Natural killer cell treated with Interleukin-12 subunit alpha and Interleukin-12 subunit beta and Interleukin-15 and Interleukin-18, amount 100 ng/mL, for 72 hours (primary cell): ENCODE results near the gene SHQ1. TPM values are rescaled to one million over a fixed set of nuclear protein-coding genes. Genes with fewer than 3 reads are reported as not detected.
A peak's percentile ranks its signal among the peaks of the same experiment; 100 is the strongest.
"Not testable (repeated sequence)": the region's sequence is repeated elsewhere in the genome, so short reads cannot be mapped to it uniquely, and the experiment has no call there.

Source experiments
- ATAC-seq, 2 donors: fragments of 150-1000 bp; cut with Tn5 transposase in 1 of 2; sonication (Bioruptor Pico), chemical (Tn5 transposase) in 1 of 2; 2 replicates each; pipeline ENCODE4 v1.10.0; 2021
- DNase-seq: peaks from one replicate; pipeline ENCODE4 v3.0.0; 2022; ENCODE audit warnings: low spot score
- H3K27ac Mint-ChIP-seq, 2 donors: 1 replicate in 1 of 2; 2 replicates in 1 of 2; pipeline ENCODE4 v1.8.0; 2022; ENCODE audit warnings: mixed read lengths in 2 of 2, mild to moderate bottlenecking in 1 of 2, moderate library complexity in 1 of 2
- H3K27me3 Mint-ChIP-seq, 2 donors: 1 replicate in 1 of 2; 2 replicates in 1 of 2; pipeline ENCODE4 v1.8.0; 2022; ENCODE audit warnings: mixed read lengths in 2 of 2
- H3K36me3 Mint-ChIP-seq: one replicate; pipeline ENCODE4 v1.8.0; 2022; ENCODE audit warnings: mixed read lengths
- H3K4me1 Mint-ChIP-seq, 2 donors: 1 replicate in 1 of 2; 2 replicates in 1 of 2; pipeline ENCODE4 v1.8.0; 2022; ENCODE audit warnings: low read depth in 2 of 2, mixed read lengths in 2 of 2, mild to moderate bottlenecking in 1 of 2
- H3K4me3 Mint-ChIP-seq: one replicate; pipeline ENCODE4 v1.8.0; 2022; ENCODE audit warnings: mixed read lengths
- H3K9me3 Mint-ChIP-seq: 2 replicates; pipeline ENCODE4 v1.8.0; 2022; ENCODE audit warnings: mixed read lengths
- total RNA-seq, 2 donors: library from RNA; stranded (reverse); gene quantifications; one replicate each; pipeline ENCODE4 v1.2.3, GENCODE V29; 2022

SHQ1 gene
- total RNA-seq, 2 donors from 2014 or later, result 28.9 to 59.1 TPM

- no peak overlapping the region for H3K27ac Mint-ChIP-seq
- no peaks in the 10 kb centered on the region for H3K36me3 Mint-ChIP-seq
- no peak for DNase-seq
- ATAC-seq, result no peak
- H3K9me3 Mint-ChIP-seq, result no peaks in the 10 kb centered on the region
- peaks cover 19 to 20% of the 10 kb centered on the region in 2 donors for H3K4me1 Mint-ChIP-seq
- H3K27me3 Mint-ChIP-seq, result no peaks in the 10 kb centered on the region
- no peak overlapping the region for H3K4me3 Mint-ChIP-seq
These were observed 103.9 kb downstream of the SHQ1 start for GRCh38 chr3:72744330-72744729.

- Mint-ChIP-seq H3K36me3 (no peaks in the 10 kb centered on the region), H3K27ac (peak overlapping the region in 1 of 2 donors; percentile 65), H3K27me3 (no peaks in the 10 kb centered on the region), H3K4me1 (peaks cover 7 to 13% of the 10 kb centered on the region in 2 donors), H3K4me3 (peak overlapping the region; percentile 79), H3K9me3 (no peaks in the 10 kb centered on the region)
- no peak for ATAC-seq
- DNase-seq, result no peak
These were observed 108.4 kb downstream of the SHQ1 start for GRCh38 chr3:72739531-72740466.

DNA sequence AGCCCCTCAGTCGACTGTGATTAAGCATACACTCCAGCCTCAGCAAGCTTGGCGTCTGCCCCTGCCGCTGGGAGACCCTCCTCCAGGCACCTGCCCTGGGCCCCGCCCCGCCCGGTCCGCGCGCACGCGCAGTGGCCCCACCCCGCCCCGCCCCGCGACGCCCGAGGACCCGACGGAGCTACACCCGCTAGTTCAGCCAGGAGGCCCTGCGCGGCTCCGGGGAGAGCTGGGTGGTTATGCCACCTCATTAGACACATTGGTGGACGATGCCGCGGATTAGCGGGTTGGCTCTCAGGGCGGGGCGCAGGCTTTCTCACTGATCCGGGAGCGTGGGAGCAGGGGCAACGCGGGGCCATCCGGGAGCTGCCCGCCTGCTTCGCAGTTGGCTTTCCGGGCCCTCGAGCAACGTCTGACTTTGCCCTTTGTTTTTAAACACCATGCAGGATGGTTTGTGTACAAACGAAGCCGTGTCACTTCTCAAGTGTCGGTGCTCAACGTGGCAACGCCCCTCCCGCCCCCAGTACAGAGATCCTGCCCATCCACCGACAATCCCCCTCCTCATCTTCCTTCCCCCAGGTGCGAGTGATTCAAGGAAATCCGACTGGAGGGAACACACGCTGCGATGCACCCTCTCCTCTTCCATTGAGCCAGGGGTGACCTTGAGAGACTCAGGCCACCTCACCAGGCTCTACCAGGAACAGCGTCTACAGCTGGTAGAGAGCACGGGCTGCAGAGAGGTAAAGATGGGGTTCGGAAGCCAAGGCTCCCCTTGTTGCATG is 109.3 kb downstream of the SHQ1 start:
- Mint-ChIP-seq H3K36me3 (no peaks in the 10 kb centered on the region), H3K27me3 (no peaks in the 10 kb centered on the region), H3K4me1 (peaks cover 7 to 13% of the 10 kb centered on the region in 2 donors), H3K9me3 (no peaks in the 10 kb centered on the region), H3K4me3 (peak overlapping the region; percentile 79), H3K27ac (peak overlapping the region in 1 of 2 donors; percentile 65)
- ATAC-seq, result peak; percentile 90 to 92
- DNase-seq, result peak; percentile 72

DNA sequence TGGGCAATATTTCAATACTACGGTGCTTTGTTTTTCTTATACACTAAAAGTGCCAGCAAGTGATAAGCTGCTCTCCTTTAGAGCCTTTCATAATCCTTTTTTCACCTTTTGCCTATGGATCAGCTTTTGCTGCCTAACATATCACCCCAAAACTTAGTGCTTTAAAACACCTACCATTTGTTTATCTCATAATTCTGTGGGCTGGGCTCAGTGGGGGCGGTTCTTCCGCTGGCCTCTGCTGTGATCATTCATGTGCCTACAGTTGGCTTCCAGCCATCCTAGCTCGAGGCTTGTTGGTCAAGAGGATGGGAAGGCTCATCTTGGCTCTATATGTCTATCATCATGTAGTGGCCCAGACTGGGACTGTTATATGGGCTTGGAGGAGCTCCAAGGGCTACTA is 113.2 kb downstream of the SHQ1 start:
- H3K27me3 Mint-ChIP-seq, H3K27ac Mint-ChIP-seq: not testable (repeated sequence)

GRCh38 chr3:72733676-72734075 is 114.6 kb downstream of the SHQ1 start:
- Mint-ChIP-seq H3K9me3 (no peaks in the 10 kb centered on the region), H3K4me3 (no peak overlapping the region), H3K36me3 (peaks cover 6% of the 10 kb centered on the region), H3K4me1 (peaks cover 0 to 4% of the 10 kb centered on the region in 2 donors), H3K27ac (no peak overlapping the region), H3K27me3 (no peaks in the 10 kb centered on the region)
- ATAC-seq (no peak), DNase-seq (no peak)

More for the DNA sequence above, 113.2 kb downstream of the SHQ1 start:
- H3K9me3 Mint-ChIP-seq, H3K36me3 Mint-ChIP-seq, ATAC-seq, H3K4me3 Mint-ChIP-seq, DNase-seq: not testable (repeated sequence)
- peaks cover 7 to 10% of the 10 kb centered on the region in 2 donors for H3K4me1 Mint-ChIP-seq

DNA sequence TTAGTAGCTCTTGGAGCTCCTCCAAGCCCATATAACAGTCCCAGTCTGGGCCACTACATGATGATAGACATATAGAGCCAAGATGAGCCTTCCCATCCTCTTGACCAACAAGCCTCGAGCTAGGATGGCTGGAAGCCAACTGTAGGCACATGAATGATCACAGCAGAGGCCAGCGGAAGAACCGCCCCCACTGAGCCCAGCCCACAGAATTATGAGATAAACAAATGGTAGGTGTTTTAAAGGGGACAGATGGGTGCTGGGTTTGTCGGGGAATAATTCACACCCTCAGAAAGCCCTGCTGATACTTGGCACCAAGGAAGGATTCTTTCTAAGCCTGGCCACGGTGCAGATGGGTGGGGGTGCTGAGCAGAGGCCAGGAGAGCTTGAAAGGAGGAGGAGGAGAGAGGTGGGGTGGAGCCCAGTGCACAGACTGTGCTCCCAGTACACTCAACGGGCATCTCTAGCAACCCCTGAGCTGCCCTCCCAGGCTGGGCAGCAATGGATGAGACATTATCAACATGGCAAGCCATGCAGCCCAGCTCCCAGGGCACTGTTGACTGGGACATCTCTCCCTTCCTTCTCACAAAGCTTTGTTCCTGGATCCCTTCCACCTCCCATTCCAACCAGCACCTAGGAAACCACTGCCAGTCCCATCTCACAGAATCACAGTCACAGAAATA is 115.4 kb downstream of the SHQ1 start:
- ATAC-seq, H3K27me3 Mint-ChIP-seq, DNase-seq, H3K9me3 Mint-ChIP-seq, H3K27ac Mint-ChIP-seq, H3K4me3 Mint-ChIP-seq, H3K36me3 Mint-ChIP-seq, H3K4me1 Mint-ChIP-seq: not testable (repeated sequence)

DNA sequence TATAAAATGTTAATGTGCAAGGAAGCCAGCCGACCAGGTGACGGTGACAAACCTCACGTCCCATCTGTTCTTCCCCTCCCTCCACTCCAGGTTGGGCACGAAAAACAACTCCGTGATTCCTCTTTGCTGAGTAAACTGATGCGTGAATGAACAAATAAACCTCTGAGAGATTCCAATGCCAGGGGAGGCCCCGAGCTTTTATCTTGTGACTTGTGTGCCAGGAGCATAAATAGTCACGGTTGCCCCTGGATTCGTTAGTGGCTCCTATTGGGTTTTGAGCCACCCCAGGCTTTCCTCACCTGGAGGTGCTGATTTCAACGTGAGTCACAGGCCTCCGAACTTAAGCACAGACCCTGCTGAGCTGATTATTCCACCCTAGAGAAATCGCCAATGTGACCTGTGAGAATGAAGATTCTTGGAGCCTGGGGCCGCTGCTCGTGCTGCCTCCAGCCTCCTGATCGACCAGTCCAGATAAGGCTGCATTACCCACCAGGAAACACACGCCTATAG is 119.2 kb downstream of the SHQ1 start:
- peaks cover 6% of the 10 kb centered on the region for H3K36me3 Mint-ChIP-seq
- no peak overlapping the region for H3K4me3 Mint-ChIP-seq
- DNase-seq, result no peak
- no peaks in the 10 kb centered on the region for H3K4me1 Mint-ChIP-seq
- ATAC-seq, result no peak
- H3K27me3 Mint-ChIP-seq, result peaks cover 0 to 5% of the 10 kb centered on the region in 2 donors
- H3K27ac Mint-ChIP-seq, result no peak overlapping the region
- H3K9me3 Mint-ChIP-seq, result no peaks in the 10 kb centered on the region

DNA sequence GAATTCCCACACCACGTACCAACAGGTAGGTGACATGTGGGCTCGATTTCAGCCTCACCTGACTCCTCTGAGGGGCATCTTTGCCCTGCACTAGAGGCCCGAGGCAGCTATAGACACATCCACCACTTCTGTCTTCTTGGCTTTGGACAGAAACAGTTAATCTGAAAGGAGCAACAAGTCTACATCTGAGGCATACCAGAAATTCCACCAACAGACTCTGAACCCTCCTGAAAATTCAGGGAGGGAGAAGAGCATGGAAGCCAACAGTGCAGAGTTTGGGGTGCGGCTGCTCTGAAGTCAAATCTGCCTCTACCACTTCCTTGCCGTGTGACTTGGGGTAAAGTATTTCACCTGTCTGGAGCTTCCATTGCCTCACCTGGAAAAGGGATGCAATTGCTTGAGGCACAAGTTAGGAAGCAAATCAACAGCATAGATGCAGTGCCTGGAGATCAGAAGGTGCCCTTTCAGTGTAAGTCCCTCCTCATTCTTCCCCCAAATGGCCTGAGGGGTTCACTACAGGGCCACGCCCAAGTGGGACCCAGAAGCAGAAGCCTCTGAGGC is 119.8 kb downstream of the SHQ1 start:
- ATAC-seq (no peak), DNase-seq (no peak)
- no peak overlapping the region for H3K4me3 Mint-ChIP-seq
- no peaks in the 10 kb centered on the region for H3K9me3 Mint-ChIP-seq
- H3K4me1 Mint-ChIP-seq, result peaks cover 0 to 2% of the 10 kb centered on the region in 2 donors
- no peak overlapping the region for H3K27ac Mint-ChIP-seq
- H3K36me3 Mint-ChIP-seq, result peaks cover 6% of the 10 kb centered on the region
- H3K27me3 Mint-ChIP-seq, result peaks cover 0 to 5% of the 10 kb centered on the region in 2 donors

DNA sequence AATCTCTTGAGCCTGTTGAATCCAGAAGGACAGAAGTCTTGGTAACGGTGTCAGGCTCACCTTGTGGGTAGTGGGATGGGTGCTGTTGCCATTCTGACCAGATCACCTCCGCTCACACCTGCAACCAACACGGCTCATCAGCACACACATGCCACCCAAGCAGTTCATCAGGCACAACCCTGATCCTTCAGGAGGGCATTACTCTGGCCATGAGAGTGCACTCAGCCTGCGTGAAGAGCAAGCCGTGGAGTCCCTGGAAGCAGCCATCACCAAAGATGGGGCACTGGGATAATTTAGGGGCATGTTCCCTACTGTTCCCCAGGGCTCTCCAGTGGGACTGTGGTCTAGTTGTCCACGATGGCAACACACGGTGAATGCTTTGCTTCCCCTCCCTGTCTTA is 120.5 kb downstream of the SHQ1 start:
- no peak for ATAC-seq
- Mint-ChIP-seq H3K36me3 (no peaks in the 10 kb centered on the region), H3K4me1 (peaks cover 0 to 5% of the 10 kb centered on the region in 2 donors), H3K4me3 (no peak overlapping the region), H3K27ac (no peak overlapping the region), H3K27me3 (peaks cover 0 to 5% of the 10 kb centered on the region in 2 donors), H3K9me3 (no peaks in the 10 kb centered on the region)
- DNase-seq, result no peak

GRCh38 chr3:72727172-72727571 is 121.1 kb downstream of the SHQ1 start:
- H3K36me3 Mint-ChIP-seq, result no peaks in the 10 kb centered on the region

GRCh38 chr3:72725229-72725628 is 123.0 kb downstream of the SHQ1 start:
- H3K9me3 Mint-ChIP-seq, result no peaks in the 10 kb centered on the region
- H3K36me3 Mint-ChIP-seq, result no peaks in the 10 kb centered on the region
- H3K27ac Mint-ChIP-seq, result no peak overlapping the region
- H3K4me3 Mint-ChIP-seq, result no peak overlapping the region
- peaks cover 0 to 5% of the 10 kb centered on the region in 2 donors for H3K4me1 Mint-ChIP-seq
- H3K27me3 Mint-ChIP-seq, result peaks cover 0 to 5% of the 10 kb centered on the region in 2 donors
- ATAC-seq, result no peak
- no peak for DNase-seq

More at GRCh38 chr3:72727172-72727571, 121.1 kb downstream of the SHQ1 start:
- H3K4me3 Mint-ChIP-seq, result no peak overlapping the region
- ATAC-seq (no peak), DNase-seq (no peak)
- H3K4me1 Mint-ChIP-seq, result peaks cover 0 to 5% of the 10 kb centered on the region in 2 donors
- H3K27ac Mint-ChIP-seq, result no peak overlapping the region
- no peaks in the 10 kb centered on the region for H3K9me3 Mint-ChIP-seq
- H3K27me3 Mint-ChIP-seq, result peaks cover 0 to 5% of the 10 kb centered on the region in 2 donors

DNA sequence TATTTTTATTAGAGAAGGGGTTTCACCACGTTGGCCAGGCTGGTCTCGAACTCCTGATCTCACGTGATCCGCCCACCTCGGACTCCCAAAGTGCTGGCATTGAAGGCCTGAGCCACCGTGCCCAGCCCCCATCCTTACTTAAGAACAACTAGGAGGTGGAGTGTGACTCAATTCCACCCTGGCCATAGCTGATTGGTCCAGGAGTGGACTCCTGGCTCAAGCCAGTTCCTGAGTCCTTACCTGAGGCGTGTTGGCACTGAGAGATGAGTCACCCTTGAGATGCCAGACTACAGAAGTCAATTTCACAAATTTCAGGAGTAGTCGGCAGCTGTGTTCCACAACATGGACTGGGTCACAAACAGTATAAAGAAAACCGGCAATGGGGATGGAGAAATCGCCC is 124.2 kb downstream of the SHQ1 start:
- DNase-seq (no peak), ATAC-seq (no peak)
- Mint-ChIP-seq H3K4me1 (peaks cover 0 to 5% of the 10 kb centered on the region in 2 donors), H3K9me3 (no peaks in the 10 kb centered on the region), H3K27me3 (peaks cover 0 to 5% of the 10 kb centered on the region in 2 donors), H3K27ac (no peak overlapping the region), H3K36me3 (no peaks in the 10 kb centered on the region), H3K4me3 (no peak overlapping the region)
